Stimulated activated CD4-positive, alpha-beta T cell treated with anti-CD3 and anti-CD28 coated beads, Interleukin-1b, Interleukin-23, amount 100 ng/mL, for 4 hours (primary cell): ENCODE data around the gene LRP5.

ENCODE experiments used
- DNase-seq, 2 donors: peaks; one replicate each; pipeline ENCODE4 v3.0.0-alpha.2; 2020; ENCODE audit warnings: low read depth in 2 of 2

The LRP5 gene

GRCh38 chr11:68312117-68312779 lies at the start of gene LRP5:
Gene LRP5 (plus strand): TSS chr11:68312591. CDS start chr11:68312715, 124 bp downstream.
- DNase-seq = peak in 1 of 2 donors; percentile 23

- no peak for DNase-seq
Observed at GRCh38 chr11:68263444-68264035, 48.9 kb upstream of the LRP5 start.

GRCh38 chr11:68264244-68264643 lies 48.1 kb upstream of the LRP5 start:
- no peak for DNase-seq

GRCh38 chr11:68264741-68265540 lies 47.5 kb upstream of the LRP5 start:
- no peak for DNase-seq

GRCh38 chr11:68266121-68266891 lies 46.1 kb upstream of the LRP5 start:
- DNase-seq = no peak

GRCh38 chr11:68266936-68267880 lies 45.2 kb upstream of the LRP5 start:
- no peak for DNase-seq

- no peak for DNase-seq
Observed at GRCh38 chr11:68267881-68268240, 44.5 kb upstream of the LRP5 start.

- DNase-seq = no peak
Observed at GRCh38 chr11:68269414-68270081, 42.8 kb upstream of the LRP5 start.

GRCh38 chr11:68270196-68271022 lies 42.0 kb upstream of the LRP5 start:
- no peak for DNase-seq

GRCh38 chr11:68271023-68271780 lies 41.2 kb upstream of the LRP5 start:
- DNase-seq = peak; percentile 25 to 41

GRCh38 chr11:68271781-68272608 lies 40.4 kb upstream of the LRP5 start, which contains the start of gene C11orf24:
Gene C11orf24 (minus strand): TSS chr11:68271973. CDS start chr11:68263767, 8,206 bp downstream.
- peak; percentile 92 to 94 for DNase-seq

- no peak for DNase-seq
Observed at GRCh38 chr11:68273026-68273738, 39.2 kb upstream of the LRP5 start.

GRCh38 chr11:68274306-68274705 lies 38.1 kb upstream of the LRP5 start:
- no peak for DNase-seq

- peak in 1 of 2 donors; percentile 29 for DNase-seq
Observed at GRCh38 chr11:68275721-68276507, 36.5 kb upstream of the LRP5 start.

GRCh38 chr11:68276861-68277260 lies 35.5 kb upstream of the LRP5 start:
- DNase-seq = no peak

GRCh38 chr11:68279676-68280075 lies 32.7 kb upstream of the LRP5 start:
- DNase-seq = no peak
